ENCODE data around the gene ARID1A. TPM values are rescaled to one million over a fixed set of nuclear protein-coding genes. Genes with fewer than 3 reads are reported as not detected.
A peak's percentile ranks its signal among the peaks of the same experiment; 100 is the strongest.

The ARID1A gene
- total and polyA plus RNA-seq, 2 experiments from 2014 or later, result 50.0 to 104 TPM

- peak overlapping the region; percentile 1; the same call in 1 of the 3 replicates for H3K4me3 Mint-ChIP-seq
- Histone ChIP-seq H3K4me1 (ENCODE audit: insufficient read depth) (peaks cover 20% of the 10 kb centered on the region), H3K79me2 (replicated peaks; ENCODE audit: insufficient read depth) (peaks cover 4% of the 10 kb centered on the region; the same call in 1 of the 2 replicates), H3K27ac (ENCODE audit: low read depth) (no peak overlapping the region), H3F3A (replicated peaks; ENCODE audit: low read depth) (peaks cover 7% of the 10 kb centered on the region; the same call in 1 of the 2 replicates), H3K4me3 (no peak overlapping the region), H3K36me3 (ENCODE audit: insufficient read depth) (0 out of 2 replicates have a peak, but pooled peaks cover 6% of the 10 kb centered on the region), H2AFZ (no peak overlapping the region), H4K20me1 (replicated peaks; ENCODE audit: insufficient read depth) (peaks cover 5% of the 10 kb centered on the region), H3K4me2 (no peak overlapping the region), H3K27me3 (ENCODE audit: insufficient read depth) (peaks cover 3% of the 10 kb centered on the region; the same call in 1 of the 2 replicates), H3K9me2 (ENCODE audit: insufficient read depth) (no peaks in the 10 kb centered on the region)
- H3K27ac Mint-ChIP-seq, result no peak overlapping the region
- no peak for ATAC-seq
- TF ChIP-seq CTCF (conservative IDR thresholded peaks at IDR 0.05; ENCODE audit: low read depth in 2 of 2), result 0 out of 4 replicates have a peak, but pooled peaks of 1 of the 2 experiments have one; percentile 11
- no peak for TF ChIP-seq EZH2 (IDR thresholded peaks at IDR 0.05; ENCODE audit: low read depth, unreplicated experiment)
- H3K36me3 Mint-ChIP-seq (ENCODE audit: low read depth), result peaks cover 24% of the 10 kb centered on the region
- H3K9me3 Mint-ChIP-seq, result no peaks in the 10 kb centered on the region; the same call in 2 of the 3 replicates
- DNase-seq (ENCODE audit: low spot score), result no peak
- peaks cover 18% of the 10 kb centered on the region for H3K27me3 Mint-ChIP-seq (ENCODE audit: insufficient read depth, low read depth, poor library complexity)
- peaks cover 35% of the 10 kb centered on the region for H3K4me1 Mint-ChIP-seq
Observed at GRCh38 chr1:26829184-26829911, 133.5 kb downstream of the ARID1A start.

- no peak overlapping the region for H3K4me3 ChIP-seq
- no peak overlapping the region for H3K27ac ChIP-seq (ENCODE audit: low read depth)
- peaks cover 5% of the 10 kb centered on the region for H4K20me1 ChIP-seq (replicated peaks; ENCODE audit: insufficient read depth)
- peaks cover 15% of the 10 kb centered on the region for H3K27me3 Mint-ChIP-seq (ENCODE audit: insufficient read depth, low read depth, poor library complexity)
- 0 out of 2 replicates have a peak, but pooled peaks cover 6% of the 10 kb centered on the region for H3K36me3 ChIP-seq (ENCODE audit: insufficient read depth)
- peaks cover 37% of the 10 kb centered on the region for H3K36me3 Mint-ChIP-seq (ENCODE audit: low read depth)
- no peak overlapping the region for H3K4me2 ChIP-seq
- H3K9me2 ChIP-seq (ENCODE audit: insufficient read depth), result no peaks in the 10 kb centered on the region
- H3F3A ChIP-seq (replicated peaks; ENCODE audit: low read depth), result peaks cover 4% of the 10 kb centered on the region; the same call in 1 of the 2 replicates
- H3K79me2 ChIP-seq (replicated peaks; ENCODE audit: insufficient read depth), result peaks cover 4% of the 10 kb centered on the region; the same call in 1 of the 2 replicates
- H3K4me1 Mint-ChIP-seq, result peaks cover 24% of the 10 kb centered on the region
- peaks cover 7% of the 10 kb centered on the region for H3K4me1 ChIP-seq (ENCODE audit: insufficient read depth)
- H3K9me3 Mint-ChIP-seq, result no peaks in the 10 kb centered on the region
- no peak overlapping the region for H3K27ac Mint-ChIP-seq
- TF ChIP-seq CTCF (conservative IDR thresholded peaks at IDR 0.05; ENCODE audit: low read depth in 2 of 2) (no peak), ZNF462 (CRISPR knock-in tag; IDR thresholded peaks at IDR 0.05) (no peak), POLR2AphosphoS5 (IDR thresholded peaks at IDR 0.05; ENCODE audit: low read depth) (no peak)
- H3K4me3 Mint-ChIP-seq, result no peak overlapping the region
- DNase-seq (ENCODE audit: low spot score), result no peak
- no peak for ATAC-seq
- H2AFZ ChIP-seq, result no peak overlapping the region
- peaks cover 3% of the 10 kb centered on the region; the same call in 1 of the 2 replicates for H3K27me3 ChIP-seq (ENCODE audit: insufficient read depth)
Observed at GRCh38 chr1:26831059-26831458, 135.2 kb downstream of the ARID1A start.

All from GM23338 (cell line).